Measurements from ENCODE around the gene TSPO2. TPM values are rescaled to one million over a fixed set of nuclear protein-coding genes. Genes with fewer than 3 reads are reported as not detected.

TSPO2 gene
- total RNA-seq, 1 donor from 2014 or later, result not detected

- DNase-seq (ENCODE audit: low spot score in 2 of 2, unreplicated experiment in 2 of 2), result no peak
- H3K9me3 Mint-ChIP-seq, result no peaks in the 10 kb centered on the region
- no peak overlapping the region for H3K27ac Mint-ChIP-seq
- no peak overlapping the region for H3K4me3 Mint-ChIP-seq
- no peak for TF ChIP-seq CTCF (IDR thresholded peaks at IDR 0.05; ENCODE audit: unreplicated experiment)
- peaks cover 5% of the 10 kb centered on the region for H3K4me1 Mint-ChIP-seq
- no peaks in the 10 kb centered on the region for H3K27me3 Mint-ChIP-seq (ENCODE audit: low read depth)
- peaks cover 2% of the 10 kb centered on the region for H3K36me3 Mint-ChIP-seq
Measured at GRCh38 chr6:41059556-41059955, 17.3 kb downstream of the TSPO2 start.

GRCh38 chr6:41061196-41061726 lies 19.0 kb downstream of the TSPO2 start:
- no peak for DNase-seq (ENCODE audit: low spot score in 2 of 2, unreplicated experiment in 2 of 2)
- H3K27me3 Mint-ChIP-seq (ENCODE audit: low read depth), result no peaks in the 10 kb centered on the region
- H3K4me3 Mint-ChIP-seq, result no peak overlapping the region
- TF ChIP-seq CTCF (IDR thresholded peaks at IDR 0.05; ENCODE audit: unreplicated experiment), result no peak
- peaks cover 4% of the 10 kb centered on the region for H3K36me3 Mint-ChIP-seq
- H3K4me1 Mint-ChIP-seq, result peaks cover 4% of the 10 kb centered on the region
- no peaks in the 10 kb centered on the region for H3K9me3 Mint-ChIP-seq
- no peak overlapping the region for H3K27ac Mint-ChIP-seq

- no peak overlapping the region for H3K4me3 Mint-ChIP-seq
- no peak for TF ChIP-seq CTCF (IDR thresholded peaks at IDR 0.05; ENCODE audit: unreplicated experiment)
- H3K27ac Mint-ChIP-seq, result no peak overlapping the region
- no peaks in the 10 kb centered on the region for H3K27me3 Mint-ChIP-seq (ENCODE audit: low read depth)
- H3K9me3 Mint-ChIP-seq, result no peaks in the 10 kb centered on the region
- H3K36me3 Mint-ChIP-seq, result peaks cover 9% of the 10 kb centered on the region
- DNase-seq (ENCODE audit: low spot score in 2 of 2, unreplicated experiment in 2 of 2), result no peak
- H3K4me1 Mint-ChIP-seq, result peaks cover 10% of the 10 kb centered on the region
Measured at GRCh38 chr6:41062056-41062455, 19.8 kb downstream of the TSPO2 start.

- H3K27me3 Mint-ChIP-seq (ENCODE audit: low read depth), result no peaks in the 10 kb centered on the region
- no peak for TF ChIP-seq CTCF (IDR thresholded peaks at IDR 0.05; ENCODE audit: unreplicated experiment)
- peaks cover 11% of the 10 kb centered on the region for H3K36me3 Mint-ChIP-seq
- H3K9me3 Mint-ChIP-seq, result no peaks in the 10 kb centered on the region
- peaks cover 10% of the 10 kb centered on the region for H3K4me1 Mint-ChIP-seq
- H3K27ac Mint-ChIP-seq, result no peak overlapping the region
- no peak overlapping the region for H3K4me3 Mint-ChIP-seq
- no peak for DNase-seq (ENCODE audit: low spot score in 2 of 2, unreplicated experiment in 2 of 2)
Measured at GRCh38 chr6:41063884-41064285, 21.6 kb downstream of the TSPO2 start.

- Mint-ChIP-seq H3K4me3 (no peak overlapping the region), H3K4me1 (peaks cover 10% of the 10 kb centered on the region), H3K9me3 (no peaks in the 10 kb centered on the region), H3K27me3 (ENCODE audit: low read depth) (no peaks in the 10 kb centered on the region), H3K27ac (no peak overlapping the region), H3K36me3 (peaks cover 11% of the 10 kb centered on the region)
- DNase-seq (ENCODE audit: low spot score in 2 of 2, unreplicated experiment in 2 of 2), result no peak
- no peak for TF ChIP-seq CTCF (IDR thresholded peaks at IDR 0.05; ENCODE audit: unreplicated experiment)
Measured at GRCh38 chr6:41064841-41065240, 22.6 kb downstream of the TSPO2 start.

- peaks cover 11% of the 10 kb centered on the region for H3K36me3 Mint-ChIP-seq
- no peaks in the 10 kb centered on the region for H3K27me3 Mint-ChIP-seq (ENCODE audit: low read depth)
- peaks cover 12% of the 10 kb centered on the region for H3K4me1 Mint-ChIP-seq
- H3K4me3 Mint-ChIP-seq, result no peak overlapping the region
- no peak for TF ChIP-seq CTCF (IDR thresholded peaks at IDR 0.05; ENCODE audit: unreplicated experiment)
- no peaks in the 10 kb centered on the region for H3K9me3 Mint-ChIP-seq
- DNase-seq (ENCODE audit: low spot score in 2 of 2, unreplicated experiment in 2 of 2), result no peak
- H3K27ac Mint-ChIP-seq, result peak overlapping the region; percentile 66
Measured at GRCh38 chr6:41065550-41066026, 23.3 kb downstream of the TSPO2 start.
